SHP77 treated with DMSO at 0.1 percent for 48 hours (cell line): ENCODE data around the gene MGMT.

Source experiments
- DNase-seq: peaks from one replicate; lab custom pipeline; 2025; lab: John Stamatoyannopoulos, UW

MGMT gene

GRCh38 chr10:129544205-129545202, 77.5 kb downstream of the MGMT start:
- DNase-seq = no peak

GRCh38 chr10:129545261-129545660, 78.2 kb downstream of the MGMT start:
- no peak for DNase-seq

- DNase-seq = no peak
These were observed 79.1 kb downstream of the MGMT start for GRCh38 chr10:129546106-129546505.

- no peak for DNase-seq
These were observed 80.6 kb downstream of the MGMT start for GRCh38 chr10:129547608-129548007.

- no peak for DNase-seq
These were observed 81.6 kb downstream of the MGMT start for GRCh38 chr10:129548600-129548999.

- DNase-seq = no peak
These were observed 83.0 kb downstream of the MGMT start for GRCh38 chr10:129550076-129550475.

GRCh38 chr10:129550658-129551057, 83.6 kb downstream of the MGMT start:
- no peak for DNase-seq

- DNase-seq = no peak
These were observed 85.1 kb downstream of the MGMT start for GRCh38 chr10:129552119-129552518.

GRCh38 chr10:129553928-129554327, 86.9 kb downstream of the MGMT start:
- no peak for DNase-seq

- DNase-seq = no peak
These were observed 89.3 kb downstream of the MGMT start for GRCh38 chr10:129556316-129556715.

- no peak for DNase-seq
These were observed 93.3 kb downstream of the MGMT start for GRCh38 chr10:129560361-129560760.

- DNase-seq = no peak
These were observed 95.4 kb downstream of the MGMT start for GRCh38 chr10:129562487-129562886.

- DNase-seq = no peak
These were observed 97.9 kb downstream of the MGMT start for GRCh38 chr10:129564923-129565322.

GRCh38 chr10:129568583-129569344, 101.7 kb downstream of the MGMT start:
- DNase-seq = no peak

GRCh38 chr10:129570185-129570584, 103.1 kb downstream of the MGMT start:
- DNase-seq = no peak

GRCh38 chr10:129579228-129579627, 112.2 kb downstream of the MGMT start:
- no peak for DNase-seq

- DNase-seq = no peak
These were observed 113.0 kb downstream of the MGMT start for GRCh38 chr10:129580010-129580409.

GRCh38 chr10:129580901-129581300, 113.9 kb downstream of the MGMT start:
- DNase-seq = no peak

GRCh38 chr10:129581827-129582411, 114.9 kb downstream of the MGMT start:
- no peak for DNase-seq

- DNase-seq = no peak
These were observed 116.8 kb downstream of the MGMT start for GRCh38 chr10:129583831-129584230.

GRCh38 chr10:129586898-129587443, 119.9 kb downstream of the MGMT start:
- no peak for DNase-seq

- no peak for DNase-seq
These were observed 122.5 kb downstream of the MGMT start for GRCh38 chr10:129589546-129589945.
